Ishikawa (cell line): ENCODE results near the gene STAT2.

Source experiments
- CEBPB ChIP-seq: IDR thresholded peaks from 2 replicates; pipeline ENCODE4 v1.6.1; 2012
- EP300 ChIP-seq: IDR thresholded peaks from 2 replicates; pipeline ENCODE4 v1.6.1; 2012; ENCODE audit warnings: borderline replicate concordance
- RAD21 ChIP-seq: IDR thresholded peaks from 2 replicates; pipeline ENCODE4 v1.6.1; 2012; ENCODE audit warnings: low read depth
- TAF1 ChIP-seq: IDR thresholded peaks from 2 replicates; pipeline ENCODE4 v1.6.1; 2012; ENCODE audit warnings: low read depth, mild to moderate bottlenecking
- TCF12 ChIP-seq: IDR thresholded peaks from 2 replicates; pipeline ENCODE4 v1.6.1; 2012; ENCODE audit warnings: low read depth
- USF1 ChIP-seq: IDR thresholded peaks from 2 replicates; pipeline ENCODE4 v1.6.1; 2012
- YY1 ChIP-seq: IDR thresholded peaks from 2 replicates; pipeline ENCODE4 v1.6.1; 2012; ENCODE audit warnings: low read depth

GRCh38 chr12:56307221-56307965, 52.5 kb downstream of the STAT2 start:
- TF ChIP-seq TAF1 (no peak), RAD21 (no peak), USF1 (no peak), CEBPB (no peak), EP300 (no peak), TCF12 (no peak), YY1 (no peak)
